Glomerular endothelial cell (primary cell): Measurements from ENCODE around the gene NHERF2. TPM values are rescaled to one million over a fixed set of nuclear protein-coding genes. Genes with fewer than 3 reads are reported as not detected.
"Not testable (repeated sequence)": the region's sequence is repeated elsewhere in the genome, so short reads cannot be mapped to it uniquely, and the experiment has no call there.

Experiments
- DNase-seq: peaks from one replicate; pipeline ENCODE4 v3.0.0-alpha.2; 2011; ENCODE audit warnings: low read depth, low spot score; ENCODE audit errors: extremely low read depth
- total RNA-seq: library from RNA; depleted of rRNA; stranded (reverse); fragments of >200 nt; gene quantifications from 2 replicates; pipeline ENCODE4 v1.2.3, GENCODE V29; 2015

NHERF2 gene
- total RNA-seq, 1 donor from 2014 or later: 94.2 TPM

DNA sequence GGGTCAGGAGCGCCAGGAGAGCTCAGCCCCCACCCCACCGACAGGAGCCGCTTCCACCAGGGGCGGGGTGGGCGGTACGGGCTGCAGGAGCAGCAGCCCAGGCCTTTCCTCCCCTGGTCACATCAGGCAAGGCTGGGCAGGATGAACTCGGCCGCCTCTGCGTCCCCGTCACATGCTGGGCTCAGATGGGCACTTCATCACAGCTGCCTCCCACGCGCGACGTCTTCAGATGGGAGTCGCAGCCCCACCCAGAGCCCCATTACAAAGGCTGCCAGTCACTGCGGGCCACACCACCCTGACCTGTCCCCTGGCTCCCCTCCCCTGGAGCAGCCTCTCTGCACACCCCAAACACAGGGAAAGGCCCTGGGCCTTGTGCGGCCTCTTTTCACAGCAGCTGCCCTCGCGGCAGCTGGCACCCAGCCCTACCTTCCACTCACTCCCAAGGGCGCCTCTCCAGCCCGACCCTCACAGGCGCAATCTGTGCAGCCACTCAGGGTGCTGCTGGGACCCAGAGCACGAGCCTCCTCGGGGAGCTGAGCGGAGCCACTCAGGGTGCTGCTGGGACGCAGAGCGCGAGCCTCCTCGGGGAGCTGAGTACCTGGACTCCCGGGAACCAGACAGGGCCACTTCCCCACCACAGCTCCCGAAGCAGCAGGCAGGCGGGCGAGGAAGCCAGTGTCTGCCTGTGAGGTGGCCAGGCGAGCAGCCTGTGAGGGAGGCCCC lies 21.7 kb upstream of the NHERF2 start:
- DNase-seq: no peak

DNA sequence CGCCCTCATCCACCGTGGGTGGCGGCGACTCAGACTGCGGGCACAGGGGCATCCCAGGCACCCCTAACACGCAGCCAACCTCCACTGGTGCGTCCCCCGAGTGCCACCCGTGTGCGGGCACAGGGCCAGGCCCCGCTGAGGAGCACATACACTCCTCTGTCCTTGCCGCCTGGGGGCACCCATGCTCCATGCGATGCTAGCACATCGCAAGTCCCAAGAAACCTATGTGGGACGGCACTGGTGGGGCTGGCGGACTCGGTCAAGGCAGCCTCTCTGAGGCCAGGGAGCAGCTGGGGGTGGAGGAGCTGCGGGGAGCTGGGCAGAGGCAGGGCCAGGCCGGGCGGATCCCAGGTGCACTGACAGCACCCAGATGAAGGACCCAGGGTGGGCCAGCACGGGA lies 21.1 kb upstream of the NHERF2 start:
- no peak for DNase-seq

DNA sequence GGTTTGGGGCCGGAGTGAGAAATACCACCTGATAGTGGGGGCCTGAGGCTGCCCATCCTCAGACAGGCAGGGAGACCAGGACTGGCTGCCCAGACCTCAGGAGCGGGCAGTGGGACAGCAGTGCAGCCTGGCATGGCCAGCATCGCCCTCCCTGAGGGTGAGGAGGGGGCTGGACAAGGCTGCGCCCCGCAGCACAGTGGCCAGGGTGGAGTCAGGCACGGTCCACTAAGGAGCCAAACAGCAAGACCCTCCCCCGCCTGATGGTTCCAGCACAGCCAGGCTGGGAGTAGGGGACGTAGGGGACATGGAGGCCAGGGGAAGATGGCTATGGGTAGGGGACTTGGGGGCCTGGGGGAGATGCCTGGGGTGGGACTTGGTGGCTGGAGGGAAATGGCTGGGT lies 20.4 kb upstream of the NHERF2 start:
- no peak for DNase-seq

DNA sequence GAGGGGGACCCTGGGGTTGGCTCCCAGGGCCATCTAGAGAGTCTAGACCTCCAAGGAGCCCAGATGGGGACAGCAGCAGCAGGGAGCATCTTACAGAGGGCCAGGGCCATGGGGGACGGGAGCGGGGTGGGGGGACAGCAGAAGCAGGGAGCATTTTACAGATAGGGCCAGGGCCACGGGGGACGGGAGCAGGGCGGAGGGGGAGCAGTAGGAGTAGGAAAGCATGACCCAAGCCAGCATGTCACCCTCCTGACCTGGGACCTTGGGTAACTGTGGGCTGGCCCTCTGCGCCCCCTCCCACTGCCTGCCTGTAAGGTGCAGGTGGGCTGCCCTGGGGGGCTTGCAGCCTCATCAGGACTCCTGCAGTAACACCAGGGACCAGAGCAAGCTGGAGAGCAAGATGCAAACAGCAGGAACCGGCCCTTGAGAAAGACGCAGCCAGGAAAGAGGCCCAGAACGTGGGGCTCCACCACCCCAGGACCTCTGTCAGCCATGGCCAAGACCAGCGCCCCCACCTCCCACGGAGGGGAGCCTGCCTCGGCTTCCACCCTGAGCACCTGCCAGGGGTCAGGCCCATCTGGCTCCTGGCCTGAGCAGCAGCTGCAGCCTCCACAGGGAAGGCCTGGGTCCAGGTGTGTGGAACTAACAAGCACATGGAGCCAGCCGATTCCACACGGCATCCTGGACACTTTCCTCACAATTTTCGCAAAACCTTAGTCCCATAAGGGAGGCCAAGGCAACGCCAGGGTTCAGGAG lies 19.4 kb upstream of the NHERF2 start:
- no peak for DNase-seq

DNA sequence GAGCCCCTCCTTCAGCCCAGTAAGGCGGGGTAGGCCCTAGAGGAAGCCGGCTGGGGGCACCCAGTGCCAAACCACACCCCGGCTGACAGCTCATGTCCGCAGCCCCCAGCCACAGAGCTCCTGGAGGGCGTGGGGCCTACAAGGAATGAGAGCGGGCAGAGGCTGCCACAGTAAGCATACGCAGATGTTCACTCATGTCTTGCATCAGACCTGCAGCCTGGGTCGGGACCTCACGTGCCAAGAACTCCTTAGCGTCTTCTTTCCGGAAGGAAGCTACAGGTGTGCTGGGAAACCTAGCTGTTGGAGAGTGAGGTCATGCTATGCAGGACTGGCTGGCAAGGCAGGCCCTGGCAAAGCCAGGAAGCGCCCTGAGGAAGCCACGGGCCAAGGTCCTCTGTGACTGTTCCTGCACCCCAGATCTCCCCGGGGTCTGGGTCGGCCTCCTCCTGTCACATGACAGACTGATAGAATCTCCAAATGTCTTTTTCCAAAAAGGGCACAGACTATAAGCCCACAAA lies 18.6 kb upstream of the NHERF2 start:
- no peak for DNase-seq

DNA sequence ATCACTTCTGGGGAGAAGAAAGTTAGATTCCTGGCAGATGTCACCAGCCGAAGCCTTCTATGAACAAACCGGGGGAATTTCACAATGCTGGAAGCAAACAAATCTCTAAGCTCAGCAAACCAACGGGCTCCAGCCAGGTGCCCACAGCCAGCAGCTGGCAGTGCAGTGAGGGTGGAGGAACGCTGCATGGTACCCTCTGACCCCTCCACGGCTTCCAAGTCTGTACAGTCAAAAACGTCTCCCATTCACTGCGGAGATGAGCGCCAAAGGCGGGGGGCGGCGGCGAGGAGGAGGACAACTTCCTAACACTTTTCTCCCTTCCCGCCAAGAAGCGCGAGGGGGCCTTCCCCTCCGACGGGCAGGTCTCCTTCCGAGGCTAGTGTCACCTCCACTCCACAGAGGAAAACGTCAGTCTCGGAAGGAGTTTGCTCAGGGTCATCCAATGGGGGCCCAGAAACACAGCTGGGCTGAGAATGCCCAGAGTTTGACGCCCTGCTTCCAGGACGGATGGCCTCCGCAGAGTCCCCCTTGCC lies 18.0 kb upstream of the NHERF2 start:
- no peak for DNase-seq

DNA sequence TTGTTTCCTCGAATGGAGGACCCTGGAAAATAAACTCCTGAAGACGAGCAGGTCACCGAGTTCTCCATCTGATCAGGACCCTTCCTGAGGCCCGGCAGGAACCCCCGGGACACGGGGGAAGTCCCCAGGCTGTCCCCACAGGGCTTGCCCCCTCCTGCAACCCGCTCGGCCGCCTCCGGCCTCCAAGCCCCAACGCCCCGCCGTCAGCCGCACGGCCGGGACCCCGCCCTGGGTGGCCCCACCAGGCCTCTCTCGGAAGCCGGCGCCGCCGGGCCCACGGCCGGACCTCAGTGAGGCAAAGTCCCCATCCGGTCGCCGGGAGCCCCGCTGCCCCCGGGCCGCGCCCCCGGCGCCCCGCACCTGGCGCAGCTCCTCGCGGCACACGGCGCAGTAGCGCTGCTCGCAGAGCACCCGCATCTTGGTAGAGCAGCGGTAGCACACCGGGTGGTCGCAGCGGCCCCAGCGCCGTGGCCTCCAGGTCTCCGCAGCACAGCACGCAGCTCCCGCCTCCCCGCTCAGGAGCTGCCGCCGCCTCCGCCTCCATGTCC lies 17.5 kb upstream of the NHERF2 start:
- DNase-seq: no peak

DNA sequence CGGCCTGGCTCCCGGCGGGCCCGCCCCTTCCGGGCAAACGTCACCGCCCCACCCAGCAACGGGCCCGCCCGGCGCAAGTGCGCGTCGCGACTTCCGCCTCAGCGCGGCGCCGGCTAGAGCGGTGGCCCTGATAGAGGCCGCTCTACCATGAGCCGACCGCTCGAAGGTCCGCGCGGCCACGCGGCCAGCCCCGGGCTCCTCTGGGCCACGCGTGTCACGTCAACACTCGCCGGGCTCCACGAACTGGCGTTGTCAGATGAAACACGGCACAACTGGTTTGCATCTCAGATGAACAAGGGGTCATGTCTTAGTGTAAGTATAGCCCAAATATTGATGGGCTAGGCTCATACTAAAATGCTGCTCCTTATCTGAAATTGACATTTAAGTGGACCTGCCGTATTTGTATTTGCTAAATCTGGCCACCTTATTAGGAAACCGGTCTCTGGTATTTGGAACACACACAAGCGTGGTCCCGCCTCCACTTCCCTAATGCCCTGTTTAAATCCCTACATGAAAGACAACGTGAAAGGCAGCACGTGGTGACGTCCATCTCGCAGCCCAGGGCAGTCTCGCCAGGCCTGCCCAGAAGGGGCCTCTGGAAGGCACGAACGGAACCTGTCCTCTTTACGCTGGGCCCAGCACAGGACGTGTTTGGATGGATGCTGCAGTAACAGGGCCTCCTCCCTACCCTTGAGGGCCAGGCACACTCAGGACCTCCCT lies 16.8 kb upstream of the NHERF2 start, which contains the start of gene ZNF598:
TSS of gene ZNF598 (minus strand) at position 31 of the 720 bp plus-strand sequence.
- DNase-seq: peak; percentile 34

DNA sequence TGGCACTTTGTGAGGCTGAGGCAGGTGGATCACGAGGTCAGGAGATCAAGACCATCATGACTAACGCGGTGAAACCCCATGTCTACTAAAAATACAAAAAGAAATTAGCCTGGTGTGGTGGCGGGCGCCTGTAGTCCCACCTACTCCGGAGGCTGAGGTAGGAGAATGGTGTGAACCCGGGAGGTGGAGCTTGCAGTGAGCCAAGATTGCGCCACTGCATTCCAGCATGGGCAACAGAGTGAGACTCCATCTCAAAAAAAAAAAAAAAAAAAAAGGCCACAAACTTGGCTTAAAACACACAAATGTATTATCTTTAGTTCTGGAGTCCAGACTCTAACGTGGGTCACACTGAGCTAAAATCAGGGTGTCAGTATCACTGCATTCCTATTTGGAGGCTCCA lies 15.0 kb upstream of the NHERF2 start:
- DNase-seq: not testable (repeated sequence)

DNA sequence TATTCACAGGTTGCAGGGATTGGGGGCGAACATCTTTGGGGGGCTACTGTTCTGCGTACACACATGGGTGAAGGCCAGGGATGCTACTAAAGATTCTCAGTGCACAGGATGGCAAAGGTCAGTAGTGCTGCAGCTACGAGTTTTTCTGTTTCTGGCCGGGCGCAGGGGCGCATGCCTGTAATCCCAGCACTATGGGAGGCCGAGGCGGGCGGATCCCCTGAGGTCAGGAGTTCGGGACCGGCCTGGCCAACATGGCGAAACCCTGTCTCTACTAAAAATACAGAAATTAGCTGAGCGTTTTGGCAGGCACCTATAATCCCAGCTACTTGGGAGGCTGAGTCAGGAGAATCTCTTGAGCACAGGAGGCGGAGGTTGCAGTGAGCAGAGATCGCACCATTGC lies 13.2 kb upstream of the NHERF2 start:
- no peak for DNase-seq

DNA sequence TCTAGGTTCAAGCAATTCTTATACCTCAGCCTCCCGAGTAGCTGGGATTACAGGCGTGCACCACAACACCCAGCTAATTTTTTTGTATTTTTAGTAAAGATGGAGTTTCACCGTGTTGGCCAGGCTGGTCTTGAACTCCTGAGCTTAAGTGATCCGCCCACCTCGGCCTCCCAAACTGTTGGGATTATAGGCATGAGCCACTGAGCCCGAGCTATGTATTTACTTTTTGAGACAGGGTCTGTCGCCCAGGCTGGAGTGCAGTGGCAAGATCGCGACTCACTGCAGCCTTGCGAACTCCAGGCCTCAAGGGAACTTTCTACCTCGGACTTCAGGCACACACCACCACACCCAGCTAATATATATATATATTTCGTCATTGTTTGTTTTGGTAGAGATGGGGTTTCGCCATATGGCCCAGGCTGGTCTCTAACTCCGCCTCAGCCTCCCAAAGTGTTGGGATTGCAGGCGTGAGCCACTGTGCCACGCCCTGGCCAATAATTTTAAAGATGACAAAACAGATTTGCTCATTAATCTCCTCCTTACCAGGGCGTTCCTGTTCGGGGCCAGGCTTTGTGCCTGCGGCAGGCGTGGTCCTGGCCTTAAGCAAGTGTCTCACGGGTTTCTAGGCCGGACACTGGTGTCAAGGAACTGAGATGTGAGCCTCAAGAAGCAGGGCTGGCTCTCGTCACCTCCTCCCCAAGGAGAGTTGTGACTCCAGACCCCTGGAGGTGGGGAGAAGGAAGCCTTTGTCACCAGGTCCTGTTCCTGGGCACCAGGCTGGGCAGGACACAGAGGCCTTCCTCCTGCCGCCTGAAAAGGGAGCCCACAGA lies 11.4 kb upstream of the NHERF2 start:
- DNase-seq: no peak

DNA sequence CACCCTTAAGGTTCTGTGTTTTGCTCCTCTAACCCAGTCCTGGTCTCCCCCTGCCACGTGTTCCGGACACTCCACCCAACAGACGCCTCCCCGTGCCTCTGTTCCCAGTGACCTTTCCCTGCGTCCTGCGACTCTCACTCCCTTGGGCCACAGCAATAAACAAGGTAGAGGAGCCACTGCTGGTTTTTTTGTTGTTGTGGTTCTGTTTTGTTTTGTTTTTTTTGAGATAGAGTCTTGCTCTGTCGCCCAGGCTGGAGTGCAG lies 10.8 kb upstream of the NHERF2 start:
- DNase-seq: no peak

DNA sequence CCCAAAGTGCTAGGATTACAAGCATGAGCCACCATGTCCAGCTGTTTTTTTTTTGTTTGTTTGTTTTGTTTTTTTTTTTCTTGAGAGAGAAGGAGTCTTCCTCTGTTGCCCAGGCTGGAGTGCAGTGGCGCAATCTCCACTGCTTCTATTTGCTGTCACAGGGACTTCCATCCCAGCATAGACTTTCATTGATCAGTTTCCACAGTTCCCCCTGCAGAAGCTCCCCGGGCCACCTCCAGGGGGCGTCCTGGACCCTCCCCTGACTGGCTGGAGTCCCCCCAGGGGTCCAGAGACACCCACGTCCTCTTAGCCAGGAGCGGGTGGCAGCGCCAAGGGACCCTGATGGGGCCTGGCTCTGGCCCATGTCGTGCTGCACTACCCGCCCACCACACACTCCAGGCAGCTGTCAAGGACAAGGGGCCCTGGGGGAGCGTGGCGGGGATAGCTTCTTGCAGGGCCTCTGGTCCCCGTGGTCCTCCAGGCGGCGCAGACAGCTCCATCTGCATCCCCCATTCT lies 10.2 kb upstream of the NHERF2 start:
- no peak for DNase-seq

DNA sequence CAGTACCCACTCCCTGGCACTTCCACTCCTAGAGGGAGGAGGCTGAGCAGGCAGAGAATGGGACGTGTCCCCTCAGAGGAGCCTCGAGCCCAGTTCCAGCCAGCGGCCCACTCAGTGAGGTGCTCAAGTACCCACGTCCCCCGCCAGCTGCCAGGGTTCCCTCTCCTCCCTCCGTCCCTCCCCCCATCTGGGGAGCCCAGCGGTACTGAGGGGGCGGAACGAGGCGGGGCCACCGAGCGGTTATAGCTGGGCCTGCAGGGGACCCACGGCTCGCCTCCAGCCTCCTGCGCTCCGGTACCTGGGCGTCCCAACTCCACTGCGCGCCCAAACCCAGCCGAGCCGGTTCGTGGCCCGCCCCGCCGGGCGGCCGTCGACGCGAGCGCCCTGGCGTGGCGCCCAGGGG lies 7.2 kb upstream of the NHERF2 start, which contains the start of gene NPW:
TSS of gene NPW (plus strand) at position 268 of the 403 bp plus-strand sequence.
- DNase-seq: no peak

DNA sequence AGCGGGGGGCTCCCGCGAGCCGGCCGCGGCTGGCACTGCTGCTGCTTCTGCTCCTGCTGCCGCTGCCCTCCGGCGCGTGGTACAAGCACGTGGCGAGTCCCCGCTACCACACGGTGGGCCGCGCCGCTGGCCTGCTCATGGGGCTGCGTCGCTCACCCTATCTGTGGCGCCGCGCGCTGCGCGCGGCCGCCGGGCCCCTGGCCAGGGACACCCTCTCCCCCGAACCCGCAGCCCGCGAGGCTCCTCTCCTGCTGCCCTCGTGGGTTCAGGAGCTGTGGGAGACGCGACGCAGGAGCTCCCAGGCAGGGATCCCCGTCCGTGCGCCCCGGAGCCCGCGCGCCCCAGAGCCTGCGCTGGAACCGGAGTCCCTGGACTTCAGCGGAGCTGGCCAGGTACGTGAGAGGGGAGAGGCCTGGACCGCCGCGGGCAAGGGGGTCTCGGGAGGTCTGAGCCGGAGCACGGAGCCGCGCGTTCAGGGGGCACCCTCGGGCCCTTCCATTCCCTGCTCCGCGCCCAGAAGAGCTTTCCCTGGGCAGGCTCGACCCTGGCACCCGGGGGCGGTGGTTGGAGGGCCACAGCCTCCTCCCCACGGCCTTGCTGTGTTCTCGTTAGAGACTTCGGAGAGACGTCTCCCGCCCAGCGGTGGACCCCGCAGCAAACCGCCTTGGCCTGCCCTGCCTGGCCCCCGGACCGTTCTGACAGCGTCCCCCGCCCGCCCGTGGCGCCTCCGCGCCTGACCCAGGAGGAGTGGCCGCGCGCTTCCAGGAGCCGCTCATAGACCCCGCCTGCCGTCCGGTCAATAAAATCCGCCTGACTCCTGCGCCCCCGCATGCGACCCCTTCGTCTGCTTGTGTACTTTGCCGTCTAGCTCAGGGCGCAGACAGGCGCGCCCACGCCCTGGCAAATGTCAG lies 6.5 kb upstream of the NHERF2 start:
- no peak for DNase-seq

DNA sequence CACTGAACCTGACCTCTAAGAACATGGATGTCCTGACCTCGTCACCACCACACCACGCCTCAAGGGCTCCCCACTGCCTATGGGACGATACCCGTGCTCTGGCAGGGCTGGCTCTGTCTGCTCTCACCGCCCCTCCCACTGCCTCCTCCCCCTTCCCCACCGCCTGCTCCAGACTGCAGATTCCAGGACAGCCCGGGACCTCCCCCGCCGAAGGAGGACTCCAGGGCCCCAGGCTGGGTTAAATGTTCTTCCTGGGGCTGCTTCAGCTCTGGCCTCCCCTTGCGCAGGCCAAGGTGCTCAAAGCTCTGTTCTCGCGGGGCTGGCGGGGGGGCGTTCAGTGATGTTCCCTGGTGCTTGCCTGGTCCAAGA lies 4.0 kb upstream of the NHERF2 start:
- no peak for DNase-seq

DNA sequence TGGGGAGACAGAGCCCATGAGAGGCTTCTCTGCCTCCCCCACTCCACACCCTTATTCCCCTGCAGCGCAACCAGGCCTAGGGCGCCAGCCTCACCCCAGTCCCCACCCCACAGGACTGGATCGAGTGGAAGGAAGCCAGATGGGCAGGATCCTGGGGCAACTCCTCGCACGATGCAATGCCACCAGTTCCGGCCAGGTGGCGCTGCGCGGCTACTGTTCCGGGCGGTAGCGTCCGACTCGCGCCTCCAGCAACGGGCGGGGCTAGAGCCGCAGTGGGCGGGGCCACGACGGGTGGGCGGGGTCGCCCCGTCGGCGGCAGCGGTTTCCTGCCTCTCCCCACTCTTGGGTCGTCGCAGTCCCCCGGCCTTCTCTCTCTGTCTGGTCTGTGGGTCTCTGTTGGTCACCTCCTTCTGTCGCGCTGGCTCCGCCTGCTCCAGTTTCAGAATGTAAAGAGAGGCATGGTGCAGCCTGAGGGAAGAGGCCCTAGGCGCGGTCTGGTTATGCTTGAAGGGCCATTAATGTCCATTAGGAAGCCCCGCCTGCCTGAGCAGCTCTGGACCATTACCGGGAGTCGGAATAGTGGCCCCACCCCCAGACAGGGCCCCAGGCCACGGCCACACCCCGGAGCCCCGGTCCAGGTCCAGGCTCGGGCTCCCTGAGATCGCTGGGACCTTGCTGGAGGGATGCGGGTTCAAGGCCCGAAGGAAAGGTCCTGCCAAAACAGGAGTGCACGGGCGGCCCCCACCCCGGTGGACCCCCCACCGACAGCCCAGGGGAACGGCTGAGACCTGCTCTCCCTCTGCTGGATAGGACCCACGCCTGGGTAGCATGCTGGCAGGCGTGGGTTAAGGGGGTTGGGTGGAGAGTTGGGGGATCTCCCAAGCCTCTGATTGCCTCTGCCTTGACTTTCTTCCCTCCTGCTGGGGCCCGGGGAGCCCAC lies 3.3 kb upstream of the NHERF2 start:
- DNase-seq: no peak

DNA sequence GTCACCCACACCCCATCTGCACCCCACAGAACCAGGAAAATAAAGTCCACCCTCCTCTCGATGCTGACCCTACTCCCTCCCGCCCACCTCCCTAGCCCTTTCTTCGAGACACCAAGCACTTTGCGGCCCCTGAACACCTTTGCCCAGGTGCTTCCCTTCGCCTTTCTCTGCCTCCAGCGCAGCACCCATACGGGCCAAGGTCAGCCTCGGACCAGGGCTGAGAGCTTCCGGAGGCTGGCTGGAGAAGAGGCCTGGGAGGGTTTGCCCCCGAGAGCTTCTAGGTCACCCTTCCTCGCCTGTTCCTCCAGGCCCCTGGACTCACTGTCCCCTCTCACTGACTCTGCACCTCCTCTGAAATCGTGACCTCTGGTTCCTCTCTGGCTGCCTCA lies 2.7 kb upstream of the NHERF2 start:
- no peak for DNase-seq
